IMR-90 (cell line): ENCODE measurements around the gene GPR153. TPM values are rescaled to one million over a fixed set of nuclear protein-coding genes. Genes with fewer than 3 reads are reported as not detected.

Source experiments
- ATAC-seq: fragments of 200-7000 bp; cut with Tn5 transposase; 2 replicates; pipeline ENCODE4 v1.9.1; 2020; ENCODE audit warnings: low read depth, mild to moderate bottlenecking, moderate library complexity
- BruUV-seq: library from RNA; stranded (reverse); fragments of 400-500 nt; replicated peaks from 2 replicates; lab custom pipeline; 2021; lab: Mats Ljungman, UMichigan
- CTCF ChIA-PET: fragments of 300-600 bp; formaldehyde crosslinking; extraction: SDS; loops from one replicate; lab custom pipeline; 2021; ENCODE audit warnings: antibody characterized with exemption; lab: Yijun Ruan, JAX
- POLR2A ChIA-PET: fragments of 300-600 bp; sonication (Branson Sonifier 250); formaldehyde crosslinking; loops from one replicate; lab custom pipeline; 2022; ENCODE audit warnings: antibody characterized with exemption; ENCODE audit not compliant: unreplicated experiment; lab: Charles Lee
- DNase-seq: peaks from one replicate; pipeline ENCODE4 v3.0.0; 2013
- H2AFZ ChIP-seq: replicated peaks from 2 replicates; pipeline ENCODE3; 2013; ENCODE audit warnings: low read length, mild to moderate bottlenecking; ENCODE audit not compliant: poor library complexity
- H2AK5ac ChIP-seq: 2 replicates; pipeline ENCODE4 v1.6.1; 2013; ENCODE audit warnings: low read depth, low read length, inconsistent platforms
- H2AK9ac ChIP-seq: replicated peaks from 2 replicates; pipeline ENCODE3; 2013; ENCODE audit warnings: mild to moderate bottlenecking, low read depth, low read length, moderate library complexity; ENCODE audit not compliant: poor library complexity
- H2BK120ac ChIP-seq: 2 replicates; pipeline ENCODE4 v1.6.1; 2013; ENCODE audit warnings: low read depth, low read length, inconsistent platforms
- H2BK15ac ChIP-seq: 3 replicates; pipeline ENCODE4 v1.6.1; 2013; ENCODE audit warnings: low read depth, low read length, inconsistent platforms
- H2BK20ac ChIP-seq: 2 replicates; pipeline ENCODE4 v1.6.1; 2013; ENCODE audit warnings: low read depth, mild to moderate bottlenecking, inconsistent platforms, low read length, moderate library complexity
- H2BK5ac ChIP-seq: 2 replicates; pipeline ENCODE4 v1.6.1; 2013; ENCODE audit warnings: mild to moderate bottlenecking, low read depth, low read length, inconsistent platforms; ENCODE audit not compliant: poor library complexity, severe bottlenecking
- H3K14ac ChIP-seq: replicated peaks from 2 replicates; pipeline ENCODE4 v1.6.1; 2013; ENCODE audit warnings: low read depth, low read length, inconsistent platforms
- H3K18ac ChIP-seq: 2 replicates; pipeline ENCODE4 v1.6.1; 2013; ENCODE audit warnings: low read depth, low read length, control low read depth
- H3K23ac ChIP-seq: 2 replicates; pipeline ENCODE4 v1.6.1; 2013; ENCODE audit warnings: low read depth, low read length, inconsistent platforms
- H3K27ac ChIP-seq: 2 replicates; pipeline ENCODE4 v1.5.1; 2013; ENCODE audit warnings: mild to moderate bottlenecking, control low read depth, low read length; ENCODE audit not compliant: insufficient read depth
- H3K27me3 ChIP-seq: 2 replicates; pipeline ENCODE4 v1.6.1; 2013; ENCODE audit warnings: low read length; ENCODE audit not compliant: control insufficient read depth, insufficient read depth
- H3K36me3 ChIP-seq: 2 replicates; pipeline ENCODE4 v1.6.1; 2013; ENCODE audit warnings: low read length, mixed read lengths; ENCODE audit not compliant: control insufficient read depth, insufficient read depth
- H3K4ac ChIP-seq: 2 replicates; pipeline ENCODE4 v1.6.1; 2013; ENCODE audit warnings: low read depth, low read length, inconsistent platforms
- H3K4me1 ChIP-seq: 2 replicates; pipeline ENCODE4 v1.6.1; 2013; ENCODE audit warnings: low read length, mixed read lengths; ENCODE audit not compliant: control insufficient read depth, insufficient read depth
- H3K4me2 ChIP-seq: 2 replicates; pipeline ENCODE4 v1.6.1; 2013; ENCODE audit warnings: low read depth, mild to moderate bottlenecking, control low read depth, low read length, moderate library complexity
- H3K4me3 ChIP-seq: 2 replicates; pipeline ENCODE4 v1.5.1; 2013; ENCODE audit warnings: low read depth, mild to moderate bottlenecking, control low read depth, low read length, moderate library complexity; ENCODE audit not compliant: insufficient read depth
- H3K56ac ChIP-seq: 2 replicates; pipeline ENCODE4 v1.6.1; 2013; ENCODE audit warnings: low read length, inconsistent platforms; ENCODE audit not compliant: insufficient read depth; ENCODE audit errors: extremely low read depth
- H3K79me1 ChIP-seq, 2 experiments: 2 replicates each; pipeline ENCODE4 v1.6.1; 2013; ENCODE audit warnings: low read length in 2 of 2, inconsistent platforms in 1 of 2, low read depth in 1 of 2
- H3K9ac ChIP-seq: 2 replicates; pipeline ENCODE4 v1.6.1; 2013; ENCODE audit warnings: low read depth, low read length, control low read depth
- H3K9me1 ChIP-seq: 2 replicates; pipeline ENCODE4 v1.6.1; 2013; ENCODE audit warnings: low read length, inconsistent platforms; ENCODE audit not compliant: insufficient read depth
- H3K9me3 ChIP-seq: 2 replicates; pipeline ENCODE4 v1.6.1; 2013; ENCODE audit warnings: low read length; ENCODE audit not compliant: control insufficient read depth, insufficient read depth
- H4K20me1 ChIP-seq: 2 replicates; pipeline ENCODE4 v1.6.1; 2013; ENCODE audit warnings: low read length, inconsistent platforms; ENCODE audit not compliant: insufficient read depth
- H4K5ac ChIP-seq: 2 replicates; pipeline ENCODE4 v1.6.1; 2013; ENCODE audit warnings: mild to moderate bottlenecking, low read depth, low read length, control low read depth
- H4K8ac ChIP-seq, 2 experiments: 2 replicates each; pipeline ENCODE4 v1.6.1; 2013; ENCODE audit warnings: low read depth in 2 of 2, low read length in 2 of 2, control low read depth in 1 of 2, inconsistent platforms in 1 of 2
- H4K91ac ChIP-seq: 2 replicates; pipeline ENCODE4 v1.6.1; 2013; ENCODE audit warnings: low read depth, low read length, inconsistent platforms; ENCODE audit not compliant: insufficient read depth
- BHLHE40 ChIP-seq: fragments of 150-350 bp; IDR thresholded peaks from 2 replicates; pipeline ENCODE4 v1.6.1; 2016; ENCODE audit warnings: mild to moderate bottlenecking, low read depth, low read length
- CEBPB ChIP-seq: IDR thresholded peaks from 2 replicates; pipeline ENCODE4 v1.6.1; 2012; ENCODE audit warnings: low read depth, low read length, improper control_type of control experiment
- CHD1 ChIP-seq: IDR thresholded peaks from 2 replicates; pipeline ENCODE4 v1.6.1; 2012; ENCODE audit warnings: low read depth, low read length, improper control_type of control experiment
- CTCF ChIP-seq: conservative IDR thresholded peaks from 2 replicates; pipeline ENCODE4 v1.5.1; 2012; ENCODE audit warnings: mild to moderate bottlenecking, low read depth, low read length, improper control_type of control experiment
- ELK1 ChIP-seq: fragments of 150-350 bp; IDR thresholded peaks from 2 replicates; pipeline ENCODE4 v1.6.1; 2016; ENCODE audit warnings: low read depth, mild to moderate bottlenecking, low read length, moderate library complexity, borderline replicate concordance
- FOS ChIP-seq: fragments of 150-350 bp; IDR thresholded peaks from 2 replicates; pipeline ENCODE4 v1.6.1; 2016; ENCODE audit warnings: low read depth, low read length
- MAFK ChIP-seq: IDR thresholded peaks from 2 replicates; pipeline ENCODE4 v1.6.1; 2012; ENCODE audit warnings: low read depth, low read length, improper control_type of control experiment
- MXI1 ChIP-seq: IDR thresholded peaks from 2 replicates; pipeline ENCODE4 v1.6.1; 2012; ENCODE audit warnings: low read depth, mild to moderate bottlenecking, low read length, moderate library complexity, borderline replicate concordance
- POLR2A ChIP-seq: IDR thresholded peaks from 2 replicates; pipeline ENCODE4 v1.6.1; 2012; ENCODE audit warnings: mild to moderate bottlenecking, low read depth, low read length
- RAD21 ChIP-seq: IDR thresholded peaks from 2 replicates; pipeline ENCODE4 v1.6.1; 2012; ENCODE audit warnings: low read length, improper control_type of control experiment
- RCOR1 ChIP-seq: IDR thresholded peaks from 2 replicates; pipeline ENCODE4 v1.6.1; 2012; ENCODE audit warnings: mild to moderate bottlenecking, low read length, improper control_type of control experiment; ENCODE audit not compliant: insufficient replicate concordance
- SMC3 ChIP-seq: fragments of 150-350 bp; IDR thresholded peaks from 2 replicates; pipeline ENCODE4 v1.6.1; 2016; ENCODE audit warnings: low read depth, mild to moderate bottlenecking, antibody characterized with exemption, low read length, moderate library complexity
- USF2 ChIP-seq: fragments of 150-350 bp; IDR thresholded peaks from 2 replicates; pipeline ENCODE4 v1.6.1; 2017; ENCODE audit warnings: mild to moderate bottlenecking, antibody characterized with exemption, low read length, low read depth
- WGBS, 2 experiments: methylation state at CpG; one replicate each; pipeline versions ENCODE4 v1.1.5 to v1.1.7; 2013; ENCODE audit warnings: missing lambda C conversion rate in 2 of 2; ENCODE audit not compliant: insufficient read length in 1 of 2; ENCODE audit errors: extremely low coverage in 2 of 2; 5-methylcytosine and 5-hydroxymethylcytosine counted together
- dilution Hi-C: fragments of 300-500 bp; cut with HindIII; formaldehyde crosslinking; loops from one replicate; pipeline ENCODE4 v1.14.3; 2018; ENCODE audit warnings: low sequenced_read_pairs; ENCODE audit not compliant: unreplicated experiment
- in situ Hi-C: fragments of 300-500 bp; cut with MboI; formaldehyde crosslinking; loops from 3 replicates; pipeline ENCODE4 v1.14.3; 2019; ENCODE audit warnings: low sequenced_read_pairs, inconsistent platforms, mixed read lengths
- intact Hi-C: fragments of 100-400 bp; cut with micrococcal nuclease; formaldehyde crosslinking; loops from 2 replicates; pipeline ENCODE4 v1.10.0; 2022
- polyA plus RNA-seq, 3 experiments: library from polyadenylated mRNA; depleted of rRNA; stranded (reverse); fragments of >200 nt; gene quantifications; 2 replicates each; pipeline ENCODE4 v1.2.3, GENCODE V29; 2012; ENCODE audit warnings: low replicate concordance in 1 of 3
- total RNA-seq: library from RNA; depleted of rRNA; stranded (reverse); fragments of >200 nt; gene quantifications from 2 replicates; pipeline ENCODE4 v1.2.3, GENCODE V29; 2012

GPR153 gene
- total and polyA plus RNA-seq, 2 of the 4 experiments (the other 2 are of a cell fraction), result 1.8 to 5.2 TPM

- ATAC-seq (no peak), DNase-seq (no peak)
- no peak overlapping the region for H3K23ac ChIP-seq
- H3K4me1 ChIP-seq, result no peaks in the 10 kb centered on the region
- no peak overlapping the region for H2AFZ ChIP-seq
- H3K27ac ChIP-seq, result no peak overlapping the region
- H3K4ac ChIP-seq, result no peak overlapping the region
- intact Hi-C loops, result loop anchor here (2.0 to 5.0 kb wide), 2 partner anchors 157 to 245 kb away; partner anchors contain the start of gene PLEKHG5
- H4K20me1 ChIP-seq, result peaks cover 16% of the 10 kb centered on the region
- ChIA-PET POLR2A (no interaction called here), CTCF (interaction anchor here (1.1 to 2.3 kb wide), 7 partner anchors 9 to 194 kb away, joined by 3 to 8 read pairs (median 5); no protein-coding TSS in a partner anchor)
- H4K91ac ChIP-seq, result no peak overlapping the region
- in situ Hi-C loops, result loop anchor here (5.0 kb wide), 1 partner anchor 95 kb away; no protein-coding TSS in a partner anchor
- no peak overlapping the region for H2AK5ac ChIP-seq
- H3K27me3 ChIP-seq, result peaks cover 55% of the 10 kb centered on the region
- no peak overlapping the region for H3K18ac ChIP-seq
- H2BK5ac ChIP-seq, result no peak overlapping the region
- H2BK15ac ChIP-seq, result no peak overlapping the region
- 55% methylated on average over 2 of the region's 5 CpGs; no CpG with 5 or more reads in 1 of the 2 experiments for WGBS, 2 experiments
- dilution Hi-C loops, result no loop called here
- H3K56ac ChIP-seq, result no peak overlapping the region
- H3K9me3 ChIP-seq, result no peaks in the 10 kb centered on the region
- no peak for TF ChIP-seq SMC3
- TF ChIP-seq RCOR1, result no peak
- no peak for TF ChIP-seq CEBPB
- no peak for TF ChIP-seq ELK1
- TF ChIP-seq BHLHE40, result no peak
- no peak for TF ChIP-seq POLR2A
- no peak for TF ChIP-seq CTCF
- no peak for TF ChIP-seq MXI1
- TF ChIP-seq FOS, result no peak
- TF ChIP-seq RAD21, result no peak
- TF ChIP-seq MAFK, result no peak
- TF ChIP-seq CHD1, result no peak
- TF ChIP-seq USF2, result no peak
- no peaks in the 10 kb centered on the region for H3K36me3 ChIP-seq
- H4K8ac ChIP-seq, result no peak overlapping the region
- H3K4me2 ChIP-seq, result no peak overlapping the region
- H2BK20ac ChIP-seq, result no peak overlapping the region
- H3K79me1 ChIP-seq, result no peaks in the 10 kb centered on the region
- H3K4me3 ChIP-seq, result no peak overlapping the region
- H4K5ac ChIP-seq, result no peak overlapping the region
- no peak overlapping the region for H2BK120ac ChIP-seq
- TSS peak; percentile 38 for BruUV-seq
- H3K14ac ChIP-seq, result no peak overlapping the region
- H3K9ac ChIP-seq, result no peak overlapping the region
- no peaks in the 10 kb centered on the region for H3K9me1 ChIP-seq
- peak overlapping the region; percentile 42 for H2AK9ac ChIP-seq
Observed at GRCh38 chr1:6247651-6248050, 13.2 kb downstream of the GPR153 start.
